Natural killer cell (primary cell): ENCODE data around the gene NCF4. TPM values are rescaled to one million over a fixed set of nuclear protein-coding genes. Genes with fewer than 3 reads are reported as not detected.

Experiments used
- ATAC-seq, 3 donors: fragments of 150-1000 bp in 2 of 3; fragments of 200-7000 bp in 1 of 3; cut with Tn5 transposase; 1 replicate in 1 of 3; 2 replicates in 2 of 3; pipeline ENCODE4 v1.10.0; 2021; ENCODE audit warnings: mild to moderate bottlenecking in 2 of 3, moderate library complexity in 2 of 3
- DNase-seq, 2 donors: peaks; one replicate each; pipeline versions ENCODE4 v3.0.0 to v3.0.0-alpha.2; 2013 to 2021; ENCODE audit warnings: mixed read lengths in 1 of 2
- H3K27ac ChIP-seq: one replicate; pipeline ENCODE4 v1.5.1; 2013; ENCODE audit warnings: mild to moderate bottlenecking, low read length
- H3K27me3 ChIP-seq: one replicate; pipeline ENCODE4 v1.6.1; 2013; ENCODE audit warnings: low read length; ENCODE audit not compliant: control insufficient read depth, insufficient read depth
- H3K36me3 ChIP-seq: one replicate; pipeline ENCODE4 v1.6.1; 2013; ENCODE audit warnings: low read length; ENCODE audit not compliant: control insufficient read depth, insufficient read depth
- H3K4me1 ChIP-seq: one replicate; pipeline ENCODE4 v1.6.1; 2013; ENCODE audit warnings: low read length; ENCODE audit not compliant: control insufficient read depth, insufficient read depth
- H3K4me3 ChIP-seq: one replicate; pipeline ENCODE4 v1.5.1; 2013; ENCODE audit warnings: low read length
- H3K9me3 ChIP-seq: one replicate; pipeline ENCODE4 v1.6.1; 2013; ENCODE audit warnings: low read length; ENCODE audit not compliant: control insufficient read depth, insufficient read depth
- H3K27ac Mint-ChIP-seq, 2 donors: one replicate each; pipeline ENCODE4 v1.8.0; 2022; ENCODE audit warnings: mild to moderate bottlenecking in 2 of 2, mixed read lengths in 2 of 2, moderate library complexity in 1 of 2
- H3K27me3 Mint-ChIP-seq, 2 donors: one replicate each; pipeline ENCODE4 v1.8.0; 2022; ENCODE audit warnings: low read depth in 2 of 2, mixed read lengths in 2 of 2
- H3K36me3 Mint-ChIP-seq: one replicate; pipeline ENCODE4 v1.8.0; 2022; ENCODE audit warnings: mixed read lengths
- H3K4me1 Mint-ChIP-seq, 2 donors: one replicate each; pipeline ENCODE4 v1.8.0; 2022; ENCODE audit warnings: mixed read lengths in 2 of 2
- H3K4me3 Mint-ChIP-seq: one replicate; pipeline ENCODE4 v1.8.0; 2022; ENCODE audit warnings: mild to moderate bottlenecking, moderate library complexity, mixed read lengths
- H3K9me3 Mint-ChIP-seq, 2 donors: one replicate each; pipeline ENCODE4 v1.8.0; 2022; ENCODE audit warnings: mixed read lengths in 2 of 2
- CTCF ChIP-seq: fragments of 200-600 bp; IDR thresholded peaks from one replicate; pipeline ENCODE4 v1.8.0; 2022; ENCODE audit warnings: antibody characterized with exemption
- WGBS: methylation state at CpG from one replicate; pipeline ENCODE4 v1.1.7; 2013; ENCODE audit warnings: missing lambda C conversion rate; ENCODE audit not compliant: insufficient coverage; 5-methylcytosine and 5-hydroxymethylcytosine counted together
- intact Hi-C: fragments of 100-400 bp; cut with micrococcal nuclease; formaldehyde crosslinking; loops from one replicate; pipeline ENCODE4 v1.14.2; 2022
- total RNA-seq, 4 donors: library from RNA; stranded (reverse); fragments of 120-200 nt in 1 of 4; gene quantifications; one replicate each; pipeline versions ENCODE4 v1.2.3 to v1.2.4, GENCODE V29; 2013 to 2022

NCF4 gene
- total RNA-seq, result 10 to 100 TPM in 1 of 3 donors, 1 to 10 TPM in 2; 2.6 to 33.2 (median 3.1) TPM
- 30.4 TPM for total RNA-seq (2013)

DNA sequence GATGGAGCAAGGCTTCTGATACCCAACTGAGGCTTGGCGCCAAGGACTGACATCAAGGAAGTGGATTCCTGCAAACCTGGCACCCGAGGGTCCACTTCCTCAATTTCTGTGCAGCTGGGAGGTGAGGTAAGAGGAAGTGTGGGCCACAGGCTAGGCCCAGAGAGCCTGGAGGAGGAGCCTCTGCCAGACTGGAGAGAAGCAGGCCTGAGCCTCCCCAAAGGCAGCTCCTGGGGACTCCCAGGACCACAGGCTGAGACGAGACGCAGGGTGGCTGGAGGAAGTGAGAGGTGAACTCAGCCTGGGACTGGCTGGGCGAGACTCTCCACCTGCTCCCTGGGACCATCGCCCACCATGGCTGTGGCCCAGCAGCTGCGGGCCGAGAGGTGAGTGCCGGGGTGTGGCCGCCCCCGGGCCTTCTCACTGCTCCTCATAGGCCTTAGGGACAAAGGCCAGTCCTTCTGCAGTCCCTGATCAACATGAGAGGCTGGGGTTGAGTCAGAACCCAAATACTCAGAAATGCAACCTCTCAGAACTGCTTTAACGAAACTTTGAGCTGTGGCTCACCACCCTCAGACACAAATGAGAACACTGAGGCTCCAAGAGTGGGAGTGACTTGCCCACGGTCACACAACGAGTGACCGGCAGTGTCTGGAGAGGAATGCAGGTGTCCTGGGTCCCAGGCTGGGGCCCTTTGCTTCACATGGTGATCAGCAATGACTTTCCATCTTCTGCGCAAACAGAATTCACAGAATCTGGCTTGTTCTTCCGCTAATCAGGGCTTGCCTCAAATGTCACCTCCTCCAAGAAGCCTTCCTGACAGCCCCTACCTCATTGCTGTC, at the start of gene NCF4:
NCF4 (plus strand) TSS at position 186 of the 839 bp plus-strand sequence; CDS start at position 352, 166 bp downstream.
- H3K4me1 Mint-ChIP-seq, result peaks cover 7 to 13% of the 10 kb centered on the region in 2 donors
- WGBS, result 47% methylated on average over 17 of the region's 17 CpGs

GRCh38 chr22:36811094-36811800, 49.6 kb upstream of the NCF4 start:
- WGBS, result 63% methylated on average over 2 of the region's 3 CpGs
- no peak for TF ChIP-seq CTCF
- intact Hi-C loops, result no loop called here

More for the DNA sequence above, at the start of gene NCF4:
- no peak for TF ChIP-seq CTCF
- Histone ChIP-seq H3K27me3 (no peaks in the 10 kb centered on the region), H3K27ac (peak within 1 kb of the TSS; percentile 73), H3K4me3 (peak within 1 kb of the TSS; percentile 34), H3K36me3 (no peaks in the 10 kb centered on the region), H3K4me1 (peaks cover 44% of the 10 kb centered on the region), H3K9me3 (no peaks in the 10 kb centered on the region)
- ATAC-seq (peak in 2 of 3 donors; percentile 18 to 69), DNase-seq (peak in 1 of 2 donors; percentile 50)
- Mint-ChIP-seq H3K27me3 (peaks cover 7 to 9% of the 10 kb centered on the region in 2 donors), H3K36me3 (no peaks in the 10 kb centered on the region), H3K27ac (peak within 1 kb of the TSS in 1 of 2 donors; percentile 21), H3K9me3 (no peaks in the 10 kb centered on the region), H3K4me3 (no peak within 1 kb of the TSS)
- intact Hi-C loops, result no loop called here

GRCh38 chr22:36814801-36815200, 46.0 kb upstream of the NCF4 start:
- TF ChIP-seq CTCF, result no peak
- Histone ChIP-seq H3K27me3 (peaks cover 25% of the 10 kb centered on the region), H3K4me1 (no peaks in the 10 kb centered on the region), H3K9me3 (no peaks in the 10 kb centered on the region), H3K36me3 (no peaks in the 10 kb centered on the region), H3K4me3 (no peak overlapping the region), H3K27ac (no peak overlapping the region)
- no peaks in the 10 kb centered on the region for H3K36me3 Mint-ChIP-seq
- H3K27ac Mint-ChIP-seq, result no peak overlapping the region
- H3K4me1 Mint-ChIP-seq, result no peaks in the 10 kb centered on the region
- peaks cover 55 to 63% of the 10 kb centered on the region in 2 donors for H3K27me3 Mint-ChIP-seq
- no peaks in the 10 kb centered on the region for H3K9me3 Mint-ChIP-seq
- WGBS, result 78% methylated on average over 10 of the region's 10 CpGs
- intact Hi-C loops, result no loop called here
- ATAC-seq (no peak), DNase-seq (no peak)
- no peak overlapping the region for H3K4me3 Mint-ChIP-seq

More at GRCh38 chr22:36811094-36811800, 49.6 kb upstream of the NCF4 start:
- ATAC-seq (no peak), DNase-seq (no peak)
- Mint-ChIP-seq H3K4me3 (no peak overlapping the region), H3K27ac (no peak overlapping the region), H3K36me3 (no peaks in the 10 kb centered on the region), H3K27me3 (peaks cover 30 to 38% of the 10 kb centered on the region in 2 donors), H3K9me3 (no peaks in the 10 kb centered on the region), H3K4me1 (no peaks in the 10 kb centered on the region)
- H3K4me3 ChIP-seq, result no peak overlapping the region
- H3K36me3 ChIP-seq, result no peaks in the 10 kb centered on the region
- no peaks in the 10 kb centered on the region for H3K4me1 ChIP-seq
- no peak overlapping the region for H3K27ac ChIP-seq
- H3K27me3 ChIP-seq, result peaks cover 8% of the 10 kb centered on the region
- H3K9me3 ChIP-seq, result no peaks in the 10 kb centered on the region
